ENCODE data around the gene DGKI. TPM values are rescaled to one million over a fixed set of nuclear protein-coding genes. Genes with fewer than 3 reads are reported as not detected.

Gene DGKI
- total RNA-seq, 4 donors from 2014 or later = 45.1 to 71.0 (median 48.7) TPM

GRCh38 chr7:137443616-137444015 lies 403.2 kb downstream of the DGKI start:
- Histone ChIP-seq H3K4me1 (peaks cover 7 to 9% of the 10 kb centered on the region in 2 donors), H3K27ac (no peak overlapping the region), H3K9me3 (no peaks in the 10 kb centered on the region), H3K4me3 (replicated peaks in 1 of 3) (no peak overlapping the region), H3K36me3 (no peaks in the 10 kb centered on the region), H3K27me3 (no peaks in the 10 kb centered on the region)
- no peak for DNase-seq
- 67 to 86% methylated on average over 2 of the region's 2 CpGs for WGBS, 2 donors
- intact Hi-C loops (cut with DNase I) = no loop called here
- TF ChIP-seq POLR2A (IDR thresholded peaks at IDR 0.05) (no peak), CTCF (IDR thresholded peaks at IDR 0.05) (no peak)

GRCh38 chr7:137441451-137441850 lies 405.3 kb downstream of the DGKI start:
- H3K9me3 ChIP-seq = no peaks in the 10 kb centered on the region
- H3K4me1 ChIP-seq = peaks cover 0 to 3% of the 10 kb centered on the region in 2 donors
- no peak for DNase-seq
- no peak overlapping the region for H3K27ac ChIP-seq
- intact Hi-C loops (cut with DNase I) = no loop called here
- 76 to 79% methylated on average over 3 of the region's 3 CpGs for WGBS, 2 donors
- no peak for TF ChIP-seq CTCF (IDR thresholded peaks at IDR 0.05)
- TF ChIP-seq POLR2A (IDR thresholded peaks at IDR 0.05) = no peak
- H3K4me3 ChIP-seq (replicated peaks in 1 of 3) = no peak overlapping the region
- H3K27me3 ChIP-seq = no peaks in the 10 kb centered on the region
- no peaks in the 10 kb centered on the region for H3K36me3 ChIP-seq

GRCh38 chr7:137439829-137440825 lies 406.6 kb downstream of the DGKI start:
- H3K27me3 ChIP-seq = no peaks in the 10 kb centered on the region
- TF ChIP-seq POLR2A (IDR thresholded peaks at IDR 0.05) (no peak), CTCF (IDR thresholded peaks at IDR 0.05) (no peak)
- intact Hi-C loops (cut with DNase I) = no loop called here
- H3K4me1 ChIP-seq = peaks cover 0 to 3% of the 10 kb centered on the region in 2 donors
- no peaks in the 10 kb centered on the region for H3K9me3 ChIP-seq
- no peaks in the 10 kb centered on the region for H3K36me3 ChIP-seq
- H3K4me3 ChIP-seq (replicated peaks in 1 of 3) = no peak overlapping the region
- no peak overlapping the region for H3K27ac ChIP-seq
- peak in 1 of 2 donors; percentile 4 for DNase-seq
- 75 to 79% methylated on average over 6 of the region's 6 CpGs for WGBS, 2 donors

- Histone ChIP-seq H3K36me3 (no peaks in the 10 kb centered on the region), H3K27ac (no peak overlapping the region), H3K4me1 (peaks cover 0 to 3% of the 10 kb centered on the region in 2 donors), H3K4me3 (replicated peaks in 1 of 3) (no peak overlapping the region), H3K27me3 (no peaks in the 10 kb centered on the region), H3K9me3 (no peaks in the 10 kb centered on the region)
- intact Hi-C loops (cut with DNase I) = no loop called here
- TF ChIP-seq POLR2A (IDR thresholded peaks at IDR 0.05) = no peak
- TF ChIP-seq CTCF (IDR thresholded peaks at IDR 0.05) = no peak
- no peak for DNase-seq
Measured at GRCh38 chr7:137434946-137435345, 411.8 kb downstream of the DGKI start.

GRCh38 chr7:137434530-137434929 lies 412.2 kb downstream of the DGKI start:
- H3K4me3 ChIP-seq (replicated peaks in 1 of 3) = no peak overlapping the region
- no peak for DNase-seq
- H3K27ac ChIP-seq = no peak overlapping the region
- no peaks in the 10 kb centered on the region for H3K9me3 ChIP-seq
- H3K27me3 ChIP-seq = no peaks in the 10 kb centered on the region
- no peaks in the 10 kb centered on the region for H3K36me3 ChIP-seq
- TF ChIP-seq CTCF (IDR thresholded peaks at IDR 0.05) (no peak), POLR2A (IDR thresholded peaks at IDR 0.05) (no peak)
- intact Hi-C loops (cut with DNase I) = no loop called here
- peaks cover 0 to 3% of the 10 kb centered on the region in 2 donors for H3K4me1 ChIP-seq

Data from thyroid gland (tissue), 4 donors.